Thyroid gland (tissue), 4 donors: ENCODE results near the gene CRIM1. TPM values are rescaled to one million over a fixed set of nuclear protein-coding genes. Genes with fewer than 3 reads are reported as not detected.

Source experiments
- DNase-seq, 2 donors: peaks; one replicate each; pipeline ENCODE4 v3.0.0-alpha.2; 2019
- H3K27ac ChIP-seq, 3 donors: fragments of 200-600 bp; sonication (generic); 1 replicate in 2 of 3; 2 replicates in 1 of 3; pipeline ENCODE4 v1.5.1; 2016 to 2019; ENCODE audit warnings: mild to moderate bottlenecking in 1 of 3, moderate library complexity in 1 of 3
- H3K27me3 ChIP-seq: fragments of 200-600 bp; sonication (generic); one replicate; pipeline ENCODE4 v1.5.1; 2019
- H3K36me3 ChIP-seq, 2 donors: fragments of 200-600 bp; sonication (generic); one replicate each; pipeline ENCODE4 v1.5.1; 2016 to 2019
- H3K4me1 ChIP-seq, 2 donors: fragments of 200-600 bp; sonication (generic); one replicate each; pipeline ENCODE4 v1.5.1; 2017 to 2019
- H3K4me3 ChIP-seq, 3 donors: fragments of 200-600 bp; sonication (generic); replicated peaks in 1 of 3; 1 replicate in 2 of 3; 2 replicates in 1 of 3; pipeline ENCODE4 v1.5.1; 2016; ENCODE audit warnings: mild to moderate bottlenecking in 1 of 3
- H3K9me3 ChIP-seq: fragments of 200-600 bp; sonication (generic); one replicate; pipeline ENCODE4 v1.5.1; 2017
- POLR2A ChIP-seq, 2 donors: fragments of 450-650 bp; IDR thresholded peaks; one replicate each; pipeline ENCODE4 v1.6.1; 2017; ENCODE audit warnings: antibody characterized with exemption in 2 of 2, mild to moderate bottlenecking in 2 of 2, moderate library complexity in 1 of 2
- WGBS, 2 donors: methylation state at CpG; one replicate each; pipeline ENCODE4 v1.1.5; 2017; 5-methylcytosine and 5-hydroxymethylcytosine counted together
- intact Hi-C: fragments of 100-400 bp; cut with DNase I; formaldehyde crosslinking; loops from one replicate; pipeline ENCODE4 v1.15.1; 2023
- total RNA-seq, 4 donors: library from RNA; depleted of rRNA; stranded (reverse); fragments of >200 nt; gene quantifications; one replicate each; pipeline ENCODE4 v1.2.3, GENCODE V29; 2016
- TF ChIP-seq, protein P1 (sequence below), 6 experiments: fragments of 200-600 bp in 3 of 6; fragments of 450-650 bp in 3 of 6; sonication (generic) in 3 of 6; IDR thresholded peaks; one replicate each; pipeline ENCODE4 v1.5.1; 2016 to 2019; ENCODE audit warnings: antibody characterized with exemption in 6 of 6, mild to moderate bottlenecking in 2 of 6, inconsistent platforms in 1 of 6, moderate library complexity in 1 of 6

The CRIM1 gene
- total RNA-seq, 4 donors from 2014 or later: 49.5 to 104 (median 71.5) TPM

- intact Hi-C loops: no loop called here
- Histone ChIP-seq H3K36me3 (peaks cover 11 to 19% of the 10 kb centered on the region in 2 donors), H3K27ac (peak overlapping the region; percentile 19 to 31 (median 29)), H3K4me1 (peaks cover 4 to 6% of the 10 kb centered on the region in 2 donors), H3K27me3 (no peaks in the 10 kb centered on the region), H3K9me3 (no peaks in the 10 kb centered on the region), H3K4me3 (no peak overlapping the region)
- no peak for TF ChIP-seq POLR2A (IDR thresholded peaks at IDR 0.05)
- TF ChIP-seq, protein P1, sequence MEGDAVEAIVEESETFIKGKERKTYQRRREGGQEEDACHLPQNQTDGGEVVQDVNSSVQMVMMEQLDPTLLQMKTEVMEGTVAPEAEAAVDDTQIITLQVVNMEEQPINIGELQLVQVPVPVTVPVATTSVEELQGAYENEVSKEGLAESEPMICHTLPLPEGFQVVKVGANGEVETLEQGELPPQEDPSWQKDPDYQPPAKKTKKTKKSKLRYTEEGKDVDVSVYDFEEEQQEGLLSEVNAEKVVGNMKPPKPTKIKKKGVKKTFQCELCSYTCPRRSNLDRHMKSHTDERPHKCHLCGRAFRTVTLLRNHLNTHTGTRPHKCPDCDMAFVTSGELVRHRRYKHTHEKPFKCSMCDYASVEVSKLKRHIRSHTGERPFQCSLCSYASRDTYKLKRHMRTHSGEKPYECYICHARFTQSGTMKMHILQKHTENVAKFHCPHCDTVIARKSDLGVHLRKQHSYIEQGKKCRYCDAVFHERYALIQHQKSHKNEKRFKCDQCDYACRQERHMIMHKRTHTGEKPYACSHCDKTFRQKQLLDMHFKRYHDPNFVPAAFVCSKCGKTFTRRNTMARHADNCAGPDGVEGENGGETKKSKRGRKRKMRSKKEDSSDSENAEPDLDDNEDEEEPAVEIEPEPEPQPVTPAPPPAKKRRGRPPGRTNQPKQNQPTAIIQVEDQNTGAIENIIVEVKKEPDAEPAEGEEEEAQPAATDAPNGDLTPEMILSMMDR (IDR thresholded peaks at IDR 0.05): no peak
- WGBS, 2 donors: 78% methylated on average over 10 of the region's 10 CpGs
- peak in 1 of 2 donors; percentile 15 for DNase-seq
Observed at GRCh38 chr2:36578343-36579296, 223.0 kb downstream of the CRIM1 start.

GRCh38 chr2:36579297-36579664, 223.7 kb downstream of the CRIM1 start:
- no peak for DNase-seq
- Histone ChIP-seq H3K4me3 (no peak overlapping the region), H3K9me3 (no peaks in the 10 kb centered on the region), H3K4me1 (peaks cover 4 to 6% of the 10 kb centered on the region in 2 donors), H3K36me3 (peaks cover 11 to 19% of the 10 kb centered on the region in 2 donors), H3K27me3 (no peaks in the 10 kb centered on the region), H3K27ac (peak overlapping the region in 1 of 3 donors; percentile 29)
- TF ChIP-seq POLR2A (IDR thresholded peaks at IDR 0.05): no peak
- TF ChIP-seq, protein P1 (IDR thresholded peaks at IDR 0.05): no peak
- intact Hi-C loops: no loop called here

- TF ChIP-seq, protein P1 (IDR thresholded peaks at IDR 0.05): no peak
- TF ChIP-seq POLR2A (IDR thresholded peaks at IDR 0.05): no peak
- Histone ChIP-seq H3K36me3 (peaks cover 8 to 19% of the 10 kb centered on the region in 2 donors), H3K27ac (no peak overlapping the region), H3K27me3 (no peaks in the 10 kb centered on the region), H3K9me3 (no peaks in the 10 kb centered on the region), H3K4me1 (peaks cover 4 to 6% of the 10 kb centered on the region in 2 donors), H3K4me3 (no peak overlapping the region)
- DNase-seq: no peak
- WGBS, 2 donors: 92 to 94% methylated on average over 5 of the region's 5 CpGs
- intact Hi-C loops: no loop called here
Observed at GRCh38 chr2:36582538-36582937, 227.0 kb downstream of the CRIM1 start.

GRCh38 chr2:36582951-36583350, 227.4 kb downstream of the CRIM1 start:
- Histone ChIP-seq H3K4me1 (peaks cover 4 to 6% of the 10 kb centered on the region in 2 donors), H3K27me3 (no peaks in the 10 kb centered on the region), H3K4me3 (no peak overlapping the region), H3K27ac (no peak overlapping the region), H3K36me3 (peaks cover 8 to 16% of the 10 kb centered on the region in 2 donors), H3K9me3 (no peaks in the 10 kb centered on the region)
- TF ChIP-seq POLR2A (IDR thresholded peaks at IDR 0.05): no peak
- TF ChIP-seq, protein P1 (IDR thresholded peaks at IDR 0.05): no peak
- 56 to 77% methylated on average over 3 of the region's 3 CpGs for WGBS, 2 donors
- no peak for DNase-seq
- intact Hi-C loops: no loop called here
